KBM-7 (cell line): Measurements from ENCODE around the gene RGS4.

Source experiments
- DNase-seq: peaks from one replicate; pipeline ENCODE4 v3.0.0-alpha.2; 2015
- in situ Hi-C: fragments of 300-500 bp; cut with MboI; formaldehyde crosslinking; loops from 2 replicates; pipeline ENCODE4 v1.14.3; 2020; ENCODE audit warnings: low sequenced_read_pairs, low pct_unique_long_range_greater_than_20kb, mixed read lengths

RGS4 gene

GRCh38 chr1:163090321-163090945 lies 21.3 kb downstream of the RGS4 start:
- DNase-seq, result no peak
- in situ Hi-C loops, result no loop called here

- DNase-seq, result no peak
- in situ Hi-C loops, result no loop called here
These were observed 24.0 kb downstream of the RGS4 start for GRCh38 chr1:163093169-163093568.

- no peak for DNase-seq
- in situ Hi-C loops, result no loop called here
These were observed 24.4 kb downstream of the RGS4 start for GRCh38 chr1:163093579-163093978.

- in situ Hi-C loops, result no loop called here
- no peak for DNase-seq
These were observed 25.0 kb downstream of the RGS4 start for GRCh38 chr1:163094182-163094581.

GRCh38 chr1:163094589-163094988 lies 25.4 kb downstream of the RGS4 start:
- in situ Hi-C loops, result no loop called here

GRCh38 chr1:163095213-163095612 lies 26.1 kb downstream of the RGS4 start:
- in situ Hi-C loops, result no loop called here
- no peak for DNase-seq

More at GRCh38 chr1:163094589-163094988, 25.4 kb downstream of the RGS4 start:
- DNase-seq, result no peak

GRCh38 chr1:163102590-163102989 lies 33.4 kb downstream of the RGS4 start:
- in situ Hi-C loops, result no loop called here
- DNase-seq, result no peak

- DNase-seq, result no peak
- in situ Hi-C loops, result no loop called here
These were observed 35.4 kb downstream of the RGS4 start for GRCh38 chr1:163104385-163105099.

- in situ Hi-C loops, result no loop called here
- no peak for DNase-seq
These were observed 37.3 kb downstream of the RGS4 start for GRCh38 chr1:163106364-163106987.

GRCh38 chr1:163107655-163108054 lies 38.5 kb downstream of the RGS4 start:
- in situ Hi-C loops, result no loop called here
- DNase-seq, result no peak

GRCh38 chr1:163115887-163116286 lies 46.7 kb downstream of the RGS4 start:
- in situ Hi-C loops, result no loop called here
- DNase-seq, result no peak

- DNase-seq, result no peak
- in situ Hi-C loops, result no loop called here
These were observed 50.5 kb downstream of the RGS4 start for GRCh38 chr1:163119707-163120106.

- in situ Hi-C loops, result no loop called here
These were observed 51.2 kb downstream of the RGS4 start for GRCh38 chr1:163120372-163120771.

GRCh38 chr1:163124812-163125211 lies 55.7 kb downstream of the RGS4 start:
- DNase-seq, result no peak
- in situ Hi-C loops, result no loop called here

More at GRCh38 chr1:163120372-163120771, 51.2 kb downstream of the RGS4 start:
- DNase-seq, result no peak
